ENCODE results near the gene C21orf91. TPM values are rescaled to one million over a fixed set of nuclear protein-coding genes. Genes with fewer than 3 reads are reported as not detected.
A peak's percentile ranks its signal among the peaks of the same experiment; 100 is the strongest.

Gene C21orf91
- total RNA-seq, 1 donor from 2014 or later: 26.7 TPM

- peaks cover 5% of the 10 kb centered on the region for H3K9me3 Mint-ChIP-seq
- TF ChIP-seq, protein P1, sequence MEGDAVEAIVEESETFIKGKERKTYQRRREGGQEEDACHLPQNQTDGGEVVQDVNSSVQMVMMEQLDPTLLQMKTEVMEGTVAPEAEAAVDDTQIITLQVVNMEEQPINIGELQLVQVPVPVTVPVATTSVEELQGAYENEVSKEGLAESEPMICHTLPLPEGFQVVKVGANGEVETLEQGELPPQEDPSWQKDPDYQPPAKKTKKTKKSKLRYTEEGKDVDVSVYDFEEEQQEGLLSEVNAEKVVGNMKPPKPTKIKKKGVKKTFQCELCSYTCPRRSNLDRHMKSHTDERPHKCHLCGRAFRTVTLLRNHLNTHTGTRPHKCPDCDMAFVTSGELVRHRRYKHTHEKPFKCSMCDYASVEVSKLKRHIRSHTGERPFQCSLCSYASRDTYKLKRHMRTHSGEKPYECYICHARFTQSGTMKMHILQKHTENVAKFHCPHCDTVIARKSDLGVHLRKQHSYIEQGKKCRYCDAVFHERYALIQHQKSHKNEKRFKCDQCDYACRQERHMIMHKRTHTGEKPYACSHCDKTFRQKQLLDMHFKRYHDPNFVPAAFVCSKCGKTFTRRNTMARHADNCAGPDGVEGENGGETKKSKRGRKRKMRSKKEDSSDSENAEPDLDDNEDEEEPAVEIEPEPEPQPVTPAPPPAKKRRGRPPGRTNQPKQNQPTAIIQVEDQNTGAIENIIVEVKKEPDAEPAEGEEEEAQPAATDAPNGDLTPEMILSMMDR (IDR thresholded peaks at IDR 0.05; ENCODE audit: unreplicated experiment): no peak
- DNase-seq (ENCODE audit: low spot score in 2 of 2, unreplicated experiment in 2 of 2): no peak
- H3K27ac Mint-ChIP-seq: no peak overlapping the region
- peaks cover 25% of the 10 kb centered on the region for H3K4me1 Mint-ChIP-seq
- peaks cover 10% of the 10 kb centered on the region for H3K27me3 Mint-ChIP-seq (ENCODE audit: low read depth)
- H3K4me3 Mint-ChIP-seq: no peak overlapping the region
- no peaks in the 10 kb centered on the region for H3K36me3 Mint-ChIP-seq
Observed at GRCh38 chr21:17763288-17764037, 55.7 kb downstream of the C21orf91 start.

DNA sequence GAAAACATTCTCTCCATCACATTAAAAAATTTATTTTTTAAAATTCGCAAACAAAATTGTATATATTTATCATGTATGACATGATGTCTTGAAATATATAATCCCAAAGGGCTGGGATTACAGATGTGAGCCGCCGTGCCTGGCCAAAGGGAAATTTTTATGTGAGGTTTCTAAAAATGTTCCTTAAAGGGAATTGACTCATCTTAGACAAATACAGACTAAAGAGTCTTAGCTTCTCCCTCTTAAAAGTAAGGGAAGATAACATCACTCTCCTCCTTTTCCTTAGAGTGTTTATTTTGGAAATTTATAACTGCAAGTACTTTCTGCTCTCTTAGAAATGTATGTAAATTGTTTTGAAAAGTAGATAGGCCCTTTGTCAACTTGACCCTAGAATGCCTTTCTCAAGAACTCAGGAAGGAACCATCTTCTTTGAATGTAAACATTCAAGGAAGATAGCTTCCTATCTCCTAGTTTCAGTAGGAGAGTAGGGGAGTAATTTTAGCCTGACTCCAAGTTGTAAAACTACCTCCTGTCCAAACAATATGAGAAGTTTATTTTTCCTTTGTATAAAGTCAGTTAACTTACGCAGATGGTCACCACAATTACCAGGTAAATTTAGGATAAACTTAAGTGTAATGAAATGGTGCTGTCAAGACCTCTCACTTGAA, 59.5 kb downstream of the C21orf91 start:
- Mint-ChIP-seq H3K36me3 (no peaks in the 10 kb centered on the region), H3K27me3 (ENCODE audit: low read depth) (no peaks in the 10 kb centered on the region), H3K27ac (no peak overlapping the region), H3K9me3 (peaks cover 5% of the 10 kb centered on the region), H3K4me3 (no peak overlapping the region), H3K4me1 (peaks cover 25% of the 10 kb centered on the region)
- TF ChIP-seq, protein P1 (IDR thresholded peaks at IDR 0.05; ENCODE audit: unreplicated experiment): no peak
- DNase-seq (ENCODE audit: low spot score in 2 of 2, unreplicated experiment in 2 of 2): no peak

DNA sequence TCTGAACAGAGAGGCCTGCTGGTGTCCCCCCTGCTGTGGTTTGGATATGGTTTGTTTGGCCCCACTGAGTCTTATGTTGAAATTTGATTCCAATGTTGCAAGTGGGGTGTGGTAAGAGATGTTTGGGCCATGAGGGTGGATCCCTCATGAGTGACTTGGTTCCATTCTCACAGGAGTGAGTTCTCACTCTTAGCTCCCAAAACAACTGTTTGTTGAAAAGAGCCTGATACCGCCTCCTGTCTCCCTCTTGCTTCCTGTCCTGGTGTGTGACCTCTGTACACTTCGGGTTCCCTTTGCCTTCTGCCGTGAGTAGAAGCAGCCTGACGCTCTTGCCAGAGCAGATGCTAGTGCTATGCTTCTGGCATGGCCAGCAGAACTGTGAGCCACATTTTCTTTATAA, 60.5 kb downstream of the C21orf91 start:
- no peak for DNase-seq (ENCODE audit: low spot score in 2 of 2, unreplicated experiment in 2 of 2)
- peaks cover 28% of the 10 kb centered on the region for H3K4me1 Mint-ChIP-seq
- H3K27me3 Mint-ChIP-seq (ENCODE audit: low read depth): no peaks in the 10 kb centered on the region
- H3K36me3 Mint-ChIP-seq: no peaks in the 10 kb centered on the region
- no peak overlapping the region for H3K27ac Mint-ChIP-seq
- no peak overlapping the region for H3K4me3 Mint-ChIP-seq
- H3K9me3 Mint-ChIP-seq: no peaks in the 10 kb centered on the region
- TF ChIP-seq, protein P1 (IDR thresholded peaks at IDR 0.05; ENCODE audit: unreplicated experiment): no peak

- H3K36me3 Mint-ChIP-seq: no peaks in the 10 kb centered on the region
- no peak overlapping the region for H3K4me3 Mint-ChIP-seq
- peaks cover 26% of the 10 kb centered on the region for H3K4me1 Mint-ChIP-seq
- DNase-seq (ENCODE audit: low spot score in 2 of 2, unreplicated experiment in 2 of 2): no peak
- no peaks in the 10 kb centered on the region for H3K27me3 Mint-ChIP-seq (ENCODE audit: low read depth)
- no peak overlapping the region for H3K27ac Mint-ChIP-seq
- TF ChIP-seq, protein P1 (IDR thresholded peaks at IDR 0.05; ENCODE audit: unreplicated experiment): no peak
- H3K9me3 Mint-ChIP-seq: no peaks in the 10 kb centered on the region
Observed at GRCh38 chr21:17757671-17758070, 61.5 kb downstream of the C21orf91 start.

- Mint-ChIP-seq H3K4me3 (no peak overlapping the region), H3K9me3 (peaks cover 3% of the 10 kb centered on the region), H3K36me3 (no peaks in the 10 kb centered on the region), H3K27me3 (ENCODE audit: low read depth) (no peaks in the 10 kb centered on the region), H3K27ac (peak overlapping the region; percentile 49), H3K4me1 (peaks cover 12% of the 10 kb centered on the region)
- no peak for DNase-seq (ENCODE audit: low spot score in 2 of 2, unreplicated experiment in 2 of 2)
- TF ChIP-seq, protein P1 (IDR thresholded peaks at IDR 0.05; ENCODE audit: unreplicated experiment): no peak
Observed at GRCh38 chr21:17753736-17754135, 65.4 kb downstream of the C21orf91 start.

Measured in mesothelial cell of epicardium (in vitro differentiated cells).